A549 (cell line): ENCODE measurements around the gene TIAM2. TPM values are rescaled to one million over a fixed set of nuclear protein-coding genes. Genes with fewer than 3 reads are reported as not detected.

Experiments
- ATAC-seq, 2 experiments: fragments of 200-7000 bp in 1 of 2; fragments of >200 bp in 1 of 2; cut with Nextera tagmentation in 1 of 2; cut with Tn5 transposase in 1 of 2; 3 replicates each; pipeline versions ENCODE4 v1.8.0 to v1.9.1; 2018 to 2020; ENCODE audit warnings: mild to moderate bottlenecking in 1 of 2, moderate library complexity in 1 of 2
- CTCF ChIA-PET: fragments of 300-600 bp; sonication (Branson Sonifier 250); formaldehyde crosslinking; extraction: SDS; loops from one replicate; lab custom pipeline; 2021; ENCODE audit warnings: antibody characterized with exemption, inconsistent platforms; lab: Yijun Ruan, JAX
- POLR2A ChIA-PET: fragments of 350-600 bp; formaldehyde crosslinking; extraction: SDS; loops from one replicate; lab custom pipeline; 2021; ENCODE audit warnings: antibody characterized with exemption, inconsistent platforms; lab: Yijun Ruan, JAX
- DNase-seq, 2 experiments: peaks; one replicate each; pipeline versions ENCODE4 v3.0.0 to v3.0.0-alpha.2; 2011 to 2016; ENCODE audit warnings: low read depth in 1 of 2, low spot score in 1 of 2
- FAIRE-seq: peaks from 2 replicates; lab custom pipeline; 2011; peaks lifted over from hg19 to GRCh38; lab: Jason Lieb, UNC
- H3K27ac ChIP-seq, 2 experiments: fragments of >200 bp; sonication (Bioruptor Twin); formaldehyde crosslinking; 3 replicates each; pipeline ENCODE4 v1.5.1; 2016 to 2017
- H3K4me1 ChIP-seq: fragments of >200 bp; sonication (Bioruptor Twin); formaldehyde crosslinking; 3 replicates; pipeline ENCODE4 v1.6.1; 2016
- H3K4me2 ChIP-seq: fragments of >200 bp; sonication (Bioruptor Twin); formaldehyde crosslinking; 3 replicates; pipeline ENCODE4 v1.6.1; 2016
- H3K4me3 ChIP-seq: fragments of >200 bp; sonication (Bioruptor Twin); formaldehyde crosslinking; 3 replicates; pipeline ENCODE4 v1.5.1; 2016
- H3K9me3 ChIP-seq: fragments of >200 bp; sonication (Bioruptor Twin); formaldehyde crosslinking; 3 replicates; pipeline ENCODE4 v1.6.1; 2016
- CEBPB ChIP-seq, 2 experiments: fragments of >200 bp in 1 of 2; sonication (Bioruptor Twin) in 1 of 2; formaldehyde crosslinking in 1 of 2; IDR thresholded peaks; 2 replicates each; pipeline ENCODE4 v1.6.1; 2012 to 2016
- FOSB ChIP-seq: fragments of 250-450 bp; sonication (Bioruptor Pico); IDR thresholded peaks from 2 replicates; pipeline ENCODE4 v1.5.0; 2020; ENCODE audit warnings: mild to moderate bottlenecking, moderate library complexity
- FOXS1 ChIP-seq: fragments of 250-450 bp; sonication (Bioruptor Pico); IDR thresholded peaks from 2 replicates; pipeline ENCODE4 v1.5.0; 2020; ENCODE audit warnings: mild to moderate bottlenecking, moderate library complexity
- KDM5A ChIP-seq: fragments of 200-600 bp; sonication (generic); IDR thresholded peaks from 2 replicates; pipeline ENCODE4 v1.6.1; 2016; ENCODE audit warnings: antibody characterized with exemption, mild to moderate bottlenecking
- MAFK ChIP-seq: fragments of 450-650 bp; IDR thresholded peaks from 2 replicates; pipeline ENCODE4 v1.6.1; 2014; ENCODE audit not compliant: partially characterized antibody
- NPAS2 ChIP-seq: fragments of 250-450 bp; sonication (Bioruptor Pico); IDR thresholded peaks from 2 replicates; pipeline ENCODE4 v1.8.0; 2022; ENCODE audit warnings: mild to moderate bottlenecking, moderate library complexity, borderline replicate concordance
- NR3C1 ChIP-seq: fragments of >200 bp; sonication (Bioruptor Twin); formaldehyde crosslinking; IDR thresholded peaks from 3 replicates; pipeline ENCODE4 v1.6.1; 2017
- PHF8 ChIP-seq: fragments of 200-600 bp; sonication (generic); IDR thresholded peaks from 2 replicates; pipeline ENCODE4 v1.6.1; 2016; ENCODE audit warnings: low read depth, mild to moderate bottlenecking, antibody characterized with exemption, moderate library complexity, borderline replicate concordance
- POLR2A ChIP-seq: IDR thresholded peaks from 2 replicates; pipeline ENCODE4 v1.6.1; 2012; ENCODE audit warnings: mild to moderate bottlenecking, low read length
- POLR2AphosphoS2 ChIP-seq: conservative IDR thresholded peaks from 2 replicates; pipeline ENCODE4 v1.6.1; 2012; ENCODE audit warnings: low read length, improper control_type of control experiment, inconsistent platforms
- RAD21 ChIP-seq, 2 experiments: fragments of >200 bp in 1 of 2; sonication (Bioruptor Twin) in 1 of 2; formaldehyde crosslinking in 1 of 2; IDR thresholded peaks in 1 of 2; conservative IDR thresholded peaks in 1 of 2; 2 replicates in 1 of 2; 3 replicates in 1 of 2; pipeline ENCODE4 v1.6.1; 2012 to 2018; ENCODE audit warnings: inconsistent platforms in 1 of 2
- RCOR1 ChIP-seq: fragments of 150-350 bp; IDR thresholded peaks from 2 replicates; pipeline ENCODE4 v1.6.1; 2014; ENCODE audit warnings: antibody characterized with exemption, low read length, low read depth
- RFX5 ChIP-seq: fragments of 450-650 bp; IDR thresholded peaks from 2 replicates; pipeline ENCODE4 v1.7.1; 2014; ENCODE audit warnings: antibody characterized with exemption, mild to moderate bottlenecking, moderate library complexity
- ZFP36 ChIP-seq: fragments of 450-650 bp; IDR thresholded peaks from 2 replicates; pipeline ENCODE4 v1.6.1; 2014; ENCODE audit warnings: borderline replicate concordance; ENCODE audit not compliant: partially characterized antibody
- WGBS: methylation state at CpG from one replicate; pipeline ENCODE4 v1.1.6; 2017; ENCODE audit errors: missing lambda C conversion rate; 5-methylcytosine and 5-hydroxymethylcytosine counted together
- polyA plus RNA-seq, 4 experiments: library from polyadenylated mRNA; depleted of rRNA in 3 of 4; stranded (reverse); fragments of >200 nt; fragmentation: RNase III in 1 of 4; extraction: RNeasy Plus Mini Kit Qiagen cat#74134 plus additional on column Dnase treatment in 1 of 4; gene quantifications; 2 replicates in 3 of 4; 3 replicates in 1 of 4; pipeline ENCODE4 v1.2.3, GENCODE V29; 2011 to 2017
- TF ChIP-seq, protein P1 (sequence below): fragments of >200 bp; sonication (Bioruptor Twin); formaldehyde crosslinking; IDR thresholded peaks from 2 replicates; pipeline ENCODE4 v1.6.1; 2016
- TF ChIP-seq, protein P2 (sequence below): fragments of 150-350 bp; IDR thresholded peaks from 2 replicates; pipeline ENCODE4 v1.6.1; 2014; ENCODE audit warnings: low read depth, mild to moderate bottlenecking, low read length
- TF ChIP-seq, protein P3 (sequence below): IDR thresholded peaks from 2 replicates; pipeline ENCODE4 v1.6.1; 2012; ENCODE audit warnings: low read depth, borderline replicate concordance
- TF ChIP-seq, protein P4 (sequence below): fragments of >200 bp; sonication (Bioruptor Twin); formaldehyde crosslinking; IDR thresholded peaks from 3 replicates; pipeline ENCODE4 v1.5.1; 2016
- TF ChIP-seq, protein P5 (sequence below): fragments of 250-450 bp; sonication (Bioruptor Pico); IDR thresholded peaks from 2 replicates; pipeline ENCODE4 v1.5.0; 2020; ENCODE audit warnings: low read depth, mild to moderate bottlenecking, moderate library complexity

TIAM2 gene
- polyA plus RNA-seq, 2 of the 4 experiments (the other 2 are of a cell fraction) = 2.5 to 3.1 TPM

DNA sequence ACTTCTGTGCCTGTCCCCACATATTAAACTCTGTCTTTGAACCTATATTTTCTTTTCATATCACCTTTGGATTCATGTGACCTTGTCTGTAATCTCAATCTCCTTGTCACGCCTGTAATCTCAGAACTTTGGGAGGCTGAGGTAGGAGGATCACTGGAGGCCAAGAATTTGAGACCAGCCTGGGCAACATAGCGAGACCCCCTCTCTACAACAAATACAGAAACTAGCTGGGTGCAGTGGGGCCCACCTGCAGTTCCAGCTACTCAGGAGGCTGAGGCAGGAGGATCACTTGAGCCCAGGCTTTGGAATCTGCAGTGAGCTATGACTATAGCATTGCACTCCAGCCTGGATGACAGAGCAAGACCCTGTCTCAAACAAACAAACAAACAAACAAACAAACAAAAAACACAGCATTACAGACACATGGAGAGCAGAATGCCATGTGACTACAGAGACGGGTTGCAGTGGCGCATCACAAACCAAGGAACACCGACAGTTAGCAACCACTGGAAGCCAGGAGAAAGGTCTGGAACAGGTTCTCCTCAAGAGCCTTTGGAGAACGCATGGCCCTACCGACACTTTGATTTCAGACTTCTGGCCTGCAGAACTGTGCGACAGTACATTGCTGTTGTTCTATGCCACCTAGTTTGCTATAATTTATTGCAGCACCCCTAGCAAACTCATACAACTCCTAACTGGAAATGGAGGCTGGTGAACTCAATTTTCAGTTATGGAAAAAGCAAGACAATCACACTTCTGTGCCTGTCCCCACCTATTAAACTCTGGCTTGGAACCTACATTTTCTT, 14.6 kb upstream of the TIAM2 start:
- no peak for ATAC-seq
- TF ChIP-seq POLR2A (no peak), PHF8 (no peak), FOXS1 (CRISPR knock-in tag) (no peak)
- TF ChIP-seq, protein P1, sequence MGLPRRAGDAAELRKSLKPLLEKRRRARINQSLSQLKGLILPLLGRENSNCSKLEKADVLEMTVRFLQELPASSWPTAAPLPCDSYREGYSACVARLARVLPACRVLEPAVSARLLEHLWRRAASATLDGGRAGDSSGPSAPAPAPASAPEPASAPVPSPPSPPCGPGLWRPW = no peak
- TF ChIP-seq, protein P2, sequence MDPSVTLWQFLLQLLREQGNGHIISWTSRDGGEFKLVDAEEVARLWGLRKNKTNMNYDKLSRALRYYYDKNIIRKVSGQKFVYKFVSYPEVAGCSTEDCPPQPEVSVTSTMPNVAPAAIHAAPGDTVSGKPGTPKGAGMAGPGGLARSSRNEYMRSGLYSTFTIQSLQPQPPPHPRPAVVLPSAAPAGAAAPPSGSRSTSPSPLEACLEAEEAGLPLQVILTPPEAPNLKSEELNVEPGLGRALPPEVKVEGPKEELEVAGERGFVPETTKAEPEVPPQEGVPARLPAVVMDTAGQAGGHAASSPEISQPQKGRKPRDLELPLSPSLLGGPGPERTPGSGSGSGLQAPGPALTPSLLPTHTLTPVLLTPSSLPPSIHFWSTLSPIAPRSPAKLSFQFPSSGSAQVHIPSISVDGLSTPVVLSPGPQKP = no peak
- TF ChIP-seq, protein P3, sequence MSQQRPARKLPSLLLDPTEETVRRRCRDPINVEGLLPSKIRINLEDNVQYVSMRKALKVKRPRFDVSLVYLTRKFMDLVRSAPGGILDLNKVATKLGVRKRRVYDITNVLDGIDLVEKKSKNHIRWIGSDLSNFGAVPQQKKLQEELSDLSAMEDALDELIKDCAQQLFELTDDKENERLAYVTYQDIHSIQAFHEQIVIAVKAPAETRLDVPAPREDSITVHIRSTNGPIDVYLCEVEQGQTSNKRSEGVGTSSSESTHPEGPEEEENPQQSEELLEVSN = no peak
- TF ChIP-seq, protein P4, sequence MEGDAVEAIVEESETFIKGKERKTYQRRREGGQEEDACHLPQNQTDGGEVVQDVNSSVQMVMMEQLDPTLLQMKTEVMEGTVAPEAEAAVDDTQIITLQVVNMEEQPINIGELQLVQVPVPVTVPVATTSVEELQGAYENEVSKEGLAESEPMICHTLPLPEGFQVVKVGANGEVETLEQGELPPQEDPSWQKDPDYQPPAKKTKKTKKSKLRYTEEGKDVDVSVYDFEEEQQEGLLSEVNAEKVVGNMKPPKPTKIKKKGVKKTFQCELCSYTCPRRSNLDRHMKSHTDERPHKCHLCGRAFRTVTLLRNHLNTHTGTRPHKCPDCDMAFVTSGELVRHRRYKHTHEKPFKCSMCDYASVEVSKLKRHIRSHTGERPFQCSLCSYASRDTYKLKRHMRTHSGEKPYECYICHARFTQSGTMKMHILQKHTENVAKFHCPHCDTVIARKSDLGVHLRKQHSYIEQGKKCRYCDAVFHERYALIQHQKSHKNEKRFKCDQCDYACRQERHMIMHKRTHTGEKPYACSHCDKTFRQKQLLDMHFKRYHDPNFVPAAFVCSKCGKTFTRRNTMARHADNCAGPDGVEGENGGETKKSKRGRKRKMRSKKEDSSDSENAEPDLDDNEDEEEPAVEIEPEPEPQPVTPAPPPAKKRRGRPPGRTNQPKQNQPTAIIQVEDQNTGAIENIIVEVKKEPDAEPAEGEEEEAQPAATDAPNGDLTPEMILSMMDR = no peak
- ChIA-PET CTCF (no interaction called here), POLR2A (no interaction called here)
- Histone ChIP-seq H3K4me3 (no peak overlapping the region), H3K4me2 (no peak overlapping the region), H3K9me3 (no peaks in the 10 kb centered on the region), H3K27ac (no peak overlapping the region), H3K4me1 (no peaks in the 10 kb centered on the region)
- WGBS = 91% methylated on average over 8 of the region's 8 CpGs
- no peak for DNase-seq
- FAIRE-seq = no peak

DNA sequence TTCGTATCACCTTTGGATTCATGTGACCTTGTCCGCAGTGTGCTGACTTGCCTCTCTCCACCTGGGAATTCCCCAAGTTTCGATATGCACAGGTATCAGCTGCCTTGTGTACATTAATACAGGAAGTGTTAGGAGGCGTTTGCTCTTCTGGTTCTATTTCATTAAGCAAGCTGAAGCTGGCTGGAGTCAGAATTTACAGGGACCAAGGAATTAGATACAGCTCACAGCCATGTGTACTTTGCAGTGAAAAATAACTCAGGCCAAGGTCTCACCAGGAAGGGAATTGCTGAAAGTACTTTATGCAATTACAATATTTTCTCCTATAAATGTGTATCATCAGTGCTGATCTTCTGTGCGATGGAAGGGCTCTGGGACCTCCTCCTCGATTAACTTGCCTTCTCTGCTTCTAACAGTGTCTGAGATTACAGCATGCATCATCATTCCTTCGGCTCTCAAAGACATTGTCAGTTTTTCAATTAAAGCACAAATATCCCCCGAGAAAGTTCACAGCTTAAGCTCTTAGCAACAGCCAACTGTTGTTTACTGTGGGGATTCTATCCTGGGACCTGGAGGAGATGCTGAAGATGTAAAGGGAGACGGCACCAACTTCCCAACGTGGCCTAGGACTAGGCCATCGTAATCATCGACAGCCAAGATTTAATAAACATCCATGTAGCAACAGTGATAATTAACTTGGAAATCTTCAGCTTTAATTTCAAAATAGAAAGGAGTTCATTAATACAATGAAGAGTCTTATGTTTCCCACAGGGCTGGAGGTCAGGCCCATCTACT, 13.8 kb upstream of the TIAM2 start:
- CTCF ChIA-PET = interaction anchor here (1.0 to 1.8 kb wide), 2 partner anchors 53 to 197 kb away, joined by 3 to 5 read pairs; no protein-coding TSS in a partner anchor
- ATAC-seq (no peak), FAIRE-seq (no peak), DNase-seq (no peak)
- WGBS = 68% methylated on average over 12 of the region's 12 CpGs
- POLR2A ChIA-PET = no interaction called here
- Histone ChIP-seq H3K27ac (no peak overlapping the region), H3K4me3 (no peak overlapping the region), H3K9me3 (no peaks in the 10 kb centered on the region), H3K4me1 (no peaks in the 10 kb centered on the region), H3K4me2 (no peak overlapping the region)
- TF ChIP-seq MAFK (no peak), NR3C1 (no peak), RCOR1 (no peak), FOSB (CRISPR knock-in tag) (no peak), RFX5 (no peak), POLR2AphosphoS2 (no peak), ZFP36 (no peak), KDM5A (no peak), CEBPB (IDR thresholded peaks at IDR 0.05) (no peak), RAD21 (conservative IDR thresholded peaks at IDR 0.05 in 1 of 2, IDR thresholded peaks at IDR 0.05 in 1 of 2) (no peak), NPAS2 (CRISPR knock-in tag) (no peak)
- TF ChIP-seq, protein P5, sequence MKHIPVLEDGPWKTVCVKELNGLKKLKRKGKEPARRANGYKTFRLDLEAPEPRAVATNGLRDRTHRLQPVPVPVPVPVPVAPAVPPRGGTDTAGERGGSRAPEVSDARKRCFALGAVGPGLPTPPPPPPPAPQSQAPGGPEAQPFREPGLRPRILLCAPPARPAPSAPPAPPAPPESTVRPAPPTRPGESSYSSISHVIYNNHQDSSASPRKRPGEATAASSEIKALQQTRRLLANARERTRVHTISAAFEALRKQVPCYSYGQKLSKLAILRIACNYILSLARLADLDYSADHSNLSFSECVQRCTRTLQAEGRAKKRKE (CRISPR knock-in tag) = no peak
